GM10266 (cell line): Measurements from ENCODE around the gene CPT1C.
"Not testable (repeated sequence)": the region's sequence is repeated elsewhere in the genome, so short reads cannot be mapped to it uniquely, and the experiment has no call there.

ENCODE experiments used
- DNase-seq: peaks from one replicate; pipeline ENCODE4 v3.0.0; 2012; ENCODE audit errors: extremely low spot score
- TF ChIP-seq, protein P1 (sequence below): IDR thresholded peaks from 2 replicates; pipeline ENCODE4 v1.5.1; 2012; ENCODE audit warnings: mild to moderate bottlenecking, low read depth; ENCODE audit not compliant: control insufficient read depth, insufficient read depth; ENCODE audit errors: missing control alignments

Gene CPT1C

DNA sequence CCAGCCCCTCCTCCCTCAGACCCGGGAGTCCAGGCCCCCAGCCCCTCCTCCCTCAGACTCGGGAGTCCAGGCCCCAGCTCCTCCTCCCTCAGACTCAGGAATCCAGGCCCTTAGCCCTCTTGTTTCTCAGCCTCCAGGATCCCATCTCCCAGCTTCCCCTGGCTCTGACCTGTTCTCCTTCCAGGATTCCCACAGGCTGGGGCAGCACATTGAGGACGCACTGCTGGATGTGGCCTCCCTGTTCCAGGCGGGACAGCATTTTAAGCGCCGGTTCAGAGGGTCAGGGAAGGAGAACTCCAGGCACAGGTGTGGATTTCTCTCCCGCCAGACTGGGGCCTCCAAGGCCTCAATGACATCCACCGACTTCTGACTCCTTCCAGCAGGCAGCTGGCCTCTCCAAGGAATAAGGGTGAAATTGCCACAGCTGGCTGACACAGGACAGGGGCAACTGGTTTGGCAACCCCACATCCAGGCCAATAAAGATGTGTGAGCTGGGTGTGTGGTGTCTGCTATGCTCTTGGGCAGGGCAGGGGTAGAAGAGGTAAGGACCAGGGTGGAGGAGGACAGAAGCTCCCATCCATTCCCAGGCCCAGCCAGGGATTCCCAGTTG lies 22.4 kb downstream of the CPT1C start:
- TF ChIP-seq, protein P1, sequence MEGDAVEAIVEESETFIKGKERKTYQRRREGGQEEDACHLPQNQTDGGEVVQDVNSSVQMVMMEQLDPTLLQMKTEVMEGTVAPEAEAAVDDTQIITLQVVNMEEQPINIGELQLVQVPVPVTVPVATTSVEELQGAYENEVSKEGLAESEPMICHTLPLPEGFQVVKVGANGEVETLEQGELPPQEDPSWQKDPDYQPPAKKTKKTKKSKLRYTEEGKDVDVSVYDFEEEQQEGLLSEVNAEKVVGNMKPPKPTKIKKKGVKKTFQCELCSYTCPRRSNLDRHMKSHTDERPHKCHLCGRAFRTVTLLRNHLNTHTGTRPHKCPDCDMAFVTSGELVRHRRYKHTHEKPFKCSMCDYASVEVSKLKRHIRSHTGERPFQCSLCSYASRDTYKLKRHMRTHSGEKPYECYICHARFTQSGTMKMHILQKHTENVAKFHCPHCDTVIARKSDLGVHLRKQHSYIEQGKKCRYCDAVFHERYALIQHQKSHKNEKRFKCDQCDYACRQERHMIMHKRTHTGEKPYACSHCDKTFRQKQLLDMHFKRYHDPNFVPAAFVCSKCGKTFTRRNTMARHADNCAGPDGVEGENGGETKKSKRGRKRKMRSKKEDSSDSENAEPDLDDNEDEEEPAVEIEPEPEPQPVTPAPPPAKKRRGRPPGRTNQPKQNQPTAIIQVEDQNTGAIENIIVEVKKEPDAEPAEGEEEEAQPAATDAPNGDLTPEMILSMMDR = no peak
- no peak for DNase-seq

GRCh38 chr19:49716154-49716553 lies 25.2 kb downstream of the CPT1C start:
- no peak for DNase-seq
- TF ChIP-seq, protein P1 = no peak

- TF ChIP-seq, protein P1 = no peak
- DNase-seq = no peak
These were observed 27.6 kb downstream of the CPT1C start for GRCh38 chr19:49718511-49718910.

DNA sequence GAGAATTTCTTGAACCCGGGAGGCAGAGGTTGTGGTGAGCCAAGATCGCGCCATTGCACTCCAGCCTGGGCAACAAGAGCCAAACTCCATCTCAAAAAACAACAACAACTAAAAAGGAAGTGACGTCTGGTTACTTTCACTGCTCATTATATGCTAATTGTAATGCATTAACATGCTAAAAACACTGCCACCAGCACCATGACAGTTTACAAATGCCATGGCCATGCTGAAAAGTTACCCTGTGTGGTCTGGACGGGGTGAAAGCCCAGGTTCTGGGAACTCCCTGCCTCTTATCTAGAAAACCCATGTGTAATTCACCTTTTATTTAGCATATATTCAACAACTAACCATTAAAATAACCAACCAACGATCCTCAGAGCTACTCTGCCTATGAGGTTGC lies 28.1 kb downstream of the CPT1C start:
- TF ChIP-seq, protein P1 = no peak
- no peak for DNase-seq

DNA sequence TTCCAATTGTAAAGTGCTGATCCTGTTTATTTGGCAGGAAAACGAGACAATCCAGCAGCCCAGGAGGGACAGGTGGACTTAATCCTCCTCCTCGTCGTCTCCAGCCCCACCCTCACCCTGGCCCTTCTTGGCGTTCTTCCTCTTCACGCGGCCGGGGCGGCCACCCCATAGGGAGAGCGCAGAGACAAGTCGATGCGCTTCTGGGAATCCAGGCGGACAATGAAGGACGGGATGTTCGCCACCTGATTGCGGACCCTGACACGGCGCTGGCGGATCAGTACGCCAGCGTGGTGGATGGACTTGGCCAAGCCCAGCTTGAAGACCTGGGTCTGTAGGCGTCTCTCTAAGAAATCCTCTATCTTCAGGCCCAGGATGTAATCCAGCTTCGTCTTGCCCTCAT lies 28.5 kb downstream of the CPT1C start:
- DNase-seq = not testable (repeated sequence)

DNA sequence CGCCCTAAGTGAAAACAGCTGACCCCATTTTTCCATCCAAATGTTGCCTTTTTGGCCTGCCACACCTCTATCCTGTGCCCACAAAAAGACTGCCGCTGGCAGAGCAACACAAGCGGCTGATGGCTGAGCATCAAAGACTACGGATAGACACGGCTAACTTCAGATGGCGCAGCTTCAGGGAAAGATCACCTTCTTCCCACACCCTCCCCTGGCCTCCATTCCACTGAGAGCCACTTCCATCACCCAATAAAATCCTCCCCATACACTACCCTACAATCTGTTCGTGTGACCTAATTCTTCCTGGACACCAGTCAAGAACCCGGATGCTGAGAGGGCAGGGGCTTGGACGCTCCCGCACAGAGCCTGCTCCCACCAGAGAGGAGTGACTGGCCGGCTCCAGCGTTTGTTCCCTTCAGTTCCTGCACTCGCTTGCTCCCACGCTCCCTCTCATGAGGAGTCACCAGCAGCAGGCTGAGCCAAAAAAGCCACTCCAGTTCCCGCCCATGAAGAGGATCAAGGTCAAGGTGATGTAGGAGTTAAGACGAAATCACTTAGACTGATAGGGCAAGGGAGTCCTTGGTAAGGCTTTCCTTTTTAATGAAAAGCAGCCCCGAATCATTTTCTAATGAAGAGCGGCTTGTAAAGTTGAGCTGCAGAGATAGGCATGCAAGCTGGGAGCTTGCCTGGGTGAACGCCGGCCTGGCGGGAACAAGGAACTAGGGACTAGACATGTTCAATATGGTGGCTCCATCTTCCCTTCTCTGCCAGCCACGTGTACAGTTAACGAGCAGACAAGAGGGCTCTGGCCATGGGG lies 36.5 kb downstream of the CPT1C start:
- TF ChIP-seq, protein P1 = no peak
- no peak for DNase-seq

DNA sequence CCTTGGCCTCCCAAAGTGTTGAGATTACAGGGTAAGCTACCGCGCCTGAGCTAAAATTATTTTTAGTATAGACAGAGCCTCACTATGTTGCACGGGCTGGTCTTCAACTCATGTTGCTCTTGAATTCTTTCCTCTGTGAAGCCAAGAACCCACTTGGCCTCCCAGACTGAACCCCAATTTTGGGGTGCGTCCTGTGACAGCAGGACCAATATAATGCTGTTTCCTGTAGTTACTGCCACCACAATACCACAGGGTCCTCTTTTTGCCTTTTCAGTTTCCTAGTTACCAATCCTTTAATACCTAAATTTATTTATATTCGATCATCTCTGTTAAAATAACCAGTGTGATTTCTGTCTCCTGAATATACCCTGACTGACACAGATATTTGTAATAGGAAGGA lies 39.2 kb downstream of the CPT1C start:
- TF ChIP-seq, protein P1 = no peak

DNA sequence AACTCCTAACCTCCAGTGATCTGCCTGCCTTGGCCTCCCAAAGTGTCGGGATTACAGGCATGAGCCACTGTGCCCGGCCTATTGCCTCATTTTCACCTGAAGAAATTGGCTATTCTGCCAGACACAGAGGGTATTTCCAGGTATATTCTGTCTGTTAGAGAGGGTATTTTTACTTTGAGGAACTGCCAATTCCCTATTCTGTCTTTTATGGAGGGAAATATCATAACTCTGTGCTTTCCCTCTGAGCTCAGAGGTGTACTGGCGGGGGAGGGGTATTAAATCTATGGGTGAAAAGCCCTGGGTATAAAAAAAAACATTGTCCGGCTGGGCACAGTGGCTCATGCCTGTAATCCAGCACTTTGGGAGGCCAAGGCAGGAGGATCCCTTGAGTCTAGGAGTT lies 47.4 kb downstream of the CPT1C start:
- no peak for DNase-seq
- TF ChIP-seq, protein P1 = no peak

More for the DNA sequence above, 39.2 kb downstream of the CPT1C start:
- DNase-seq = no peak
